HCT116 (cell line): ENCODE measurements around the gene SDR42E2.

ENCODE experiments used
- CEBPB ChIP-seq: IDR thresholded peaks from 2 replicates; pipeline ENCODE4 v1.6.1; 2012; ENCODE audit warnings: low read depth
- CTCF ChIP-seq, 3 experiments: fragments of 200-600 bp in 1 of 3; sonication (generic) in 1 of 3; IDR thresholded peaks in 2 of 3; conservative IDR thresholded peaks in 1 of 3; 2 replicates each; pipeline ENCODE4 v1.5.1; 2012 to 2017; ENCODE audit warnings: low read depth in 2 of 3, low read length in 2 of 3, antibody characterized with exemption in 1 of 3, borderline replicate concordance in 1 of 3, control low read depth in 1 of 3, mild to moderate bottlenecking in 1 of 3, mixed read lengths in 1 of 3, mixed run types in 1 of 3, moderate library complexity in 1 of 3; ENCODE audit not compliant: insufficient read depth in 1 of 3
- ELF1 ChIP-seq: IDR thresholded peaks from 2 replicates; pipeline ENCODE4 v1.6.1; 2012; ENCODE audit warnings: low read depth, borderline replicate concordance
- EZH2 ChIP-seq: fragments of 200-600 bp; sonication (generic); IDR thresholded peaks from 2 replicates; pipeline ENCODE4 v1.6.1; 2017; ENCODE audit warnings: antibody characterized with exemption, mixed run types
- EZH2phosphoT487 ChIP-seq: fragments of 200-600 bp; IDR thresholded peaks from 2 replicates; pipeline ENCODE4 v1.6.1; 2018; ENCODE audit warnings: antibody characterized with exemption, borderline replicate concordance
- FOSL1 ChIP-seq: IDR thresholded peaks from 2 replicates; pipeline ENCODE4 v1.6.1; 2012; ENCODE audit warnings: low read depth
- POLR2A ChIP-seq: IDR thresholded peaks from 2 replicates; pipeline ENCODE4 v1.7.0; 2011; ENCODE audit warnings: borderline replicate concordance; ENCODE audit not compliant: insufficient read depth, insufficient read length; ENCODE audit errors: extremely low read depth
- POLR2AphosphoS5 ChIP-seq: IDR thresholded peaks from 2 replicates; pipeline ENCODE4 v1.6.1; 2011; ENCODE audit warnings: mild to moderate bottlenecking, low read depth, low read length, moderate library complexity
- RAD21 ChIP-seq: IDR thresholded peaks from 2 replicates; pipeline ENCODE4 v1.6.1; 2012; ENCODE audit warnings: low read depth, mild to moderate bottlenecking
- ZNF274 ChIP-seq: fragments of 200-500 bp; sonication (Bioruptor generic); IDR thresholded peaks from 2 replicates; pipeline ENCODE4 v1.6.1; 2014; ENCODE audit warnings: mild to moderate bottlenecking, low read depth, low read length, inconsistent platforms
- TF ChIP-seq, protein P1 (sequence below): IDR thresholded peaks from 2 replicates; pipeline ENCODE4 v1.6.1; 2012

GRCh38 chr16:22161999-22162655 lies at the start of gene SDR42E2:
- TF ChIP-seq EZH2 (no peak), FOSL1 (no peak), CTCF (IDR thresholded peaks at IDR 0.05 in 2 of 3, conservative IDR thresholded peaks at IDR 0.05 in 1 of 3; ENCODE audit: borderline replicate concordance in 1 of 3, insufficient read depth in 1 of 3, low read depth in 2 of 3, low read length in 2 of 3) (no peak), POLR2AphosphoS5 (peak; percentile 44; the same call in 1 of the 2 replicates), CEBPB (no peak), POLR2A (no peak), RAD21 (no peak), ZNF274 (no peak), ELF1 (no peak), EZH2phosphoT487 (no peak)
- TF ChIP-seq, protein P1, sequence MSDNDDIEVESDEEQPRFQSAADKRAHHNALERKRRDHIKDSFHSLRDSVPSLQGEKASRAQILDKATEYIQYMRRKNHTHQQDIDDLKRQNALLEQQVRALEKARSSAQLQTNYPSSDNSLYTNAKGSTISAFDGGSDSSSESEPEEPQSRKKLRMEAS: no peak; the same call in 1 of the 2 replicates
